Mesendoderm (in vitro differentiated cells): ENCODE data around the gene PARD3B.

ENCODE experiments used
- DNase-seq: peaks from one replicate; pipeline ENCODE4 v3.0.0; 2013
- H2AK5ac ChIP-seq: 2 replicates; pipeline ENCODE4 v1.6.1; 2013; ENCODE audit warnings: low read length, inconsistent platforms
- H2BK120ac ChIP-seq: 2 replicates; pipeline ENCODE4 v1.6.1; 2013; ENCODE audit warnings: low read depth, mild to moderate bottlenecking, low read length, moderate library complexity, mixed read lengths
- H2BK15ac ChIP-seq: replicated peaks from 2 replicates; pipeline ENCODE4 v1.6.1; 2013; ENCODE audit warnings: low read depth, mild to moderate bottlenecking, moderate library complexity
- H2BK5ac ChIP-seq: 2 replicates; pipeline ENCODE4 v1.6.1; 2013; ENCODE audit warnings: low read length, inconsistent platforms
- H3K18ac ChIP-seq: 2 replicates; pipeline ENCODE4 v1.6.1; 2013; ENCODE audit warnings: mild to moderate bottlenecking, low read length, mixed read lengths
- H3K23ac ChIP-seq: one replicate; pipeline ENCODE4 v1.6.1; 2013; ENCODE audit warnings: low read length
- H3K27ac ChIP-seq: 2 replicates; pipeline ENCODE4 v1.5.1; 2013; ENCODE audit warnings: low read depth, mild to moderate bottlenecking, inconsistent platforms, low read length, moderate library complexity
- H3K27me3 ChIP-seq: 2 replicates; pipeline ENCODE4 v1.6.1; 2013; ENCODE audit warnings: low read length, control low read depth, mild to moderate bottlenecking, inconsistent platforms; ENCODE audit not compliant: insufficient read depth, poor library complexity
- H3K36me3 ChIP-seq: 2 replicates; pipeline ENCODE4 v1.6.1; 2013; ENCODE audit warnings: low read length, inconsistent platforms; ENCODE audit not compliant: control insufficient read depth, insufficient read depth
- H3K4ac ChIP-seq: one replicate; pipeline ENCODE4 v1.6.1; 2013; ENCODE audit warnings: low read depth, mild to moderate bottlenecking, low read length, moderate library complexity
- H3K4me1 ChIP-seq: 2 replicates; pipeline ENCODE4 v1.6.1; 2013; ENCODE audit warnings: low read depth, low read length, inconsistent platforms; ENCODE audit not compliant: control insufficient read depth
- H3K4me2 ChIP-seq: 2 replicates; pipeline ENCODE4 v1.6.1; 2013; ENCODE audit warnings: low read length
- H3K4me3 ChIP-seq: 2 replicates; pipeline ENCODE4 v1.5.1; 2013; ENCODE audit warnings: mild to moderate bottlenecking, low read length
- H3K56ac ChIP-seq: one replicate; pipeline ENCODE4 v1.6.1; 2013; ENCODE audit warnings: low read length
- H3K79me1 ChIP-seq: 2 replicates; pipeline ENCODE4 v1.6.1; 2013; ENCODE audit warnings: low read length, inconsistent platforms
- H3K79me2 ChIP-seq: 2 replicates; pipeline ENCODE4 v1.6.1; 2013; ENCODE audit warnings: mild to moderate bottlenecking, low read length; ENCODE audit not compliant: control insufficient read depth, insufficient read depth
- H3K9ac ChIP-seq: 2 replicates; pipeline ENCODE4 v1.6.1; 2013; ENCODE audit warnings: low read length, inconsistent platforms
- H4K5ac ChIP-seq: one replicate; pipeline ENCODE4 v1.6.1; 2013; ENCODE audit warnings: low read length
- H4K8ac ChIP-seq: one replicate; pipeline ENCODE4 v1.6.1; 2013; ENCODE audit warnings: low read depth, mild to moderate bottlenecking, control low read depth, low read length, moderate library complexity
- WGBS: extraction: QIAGEN DNeasy Blood & Tissue Kit; methylation state at CpG from one replicate; pipeline ENCODE4 v1.1.7; 2013; ENCODE audit warnings: low lambda C conversion rate, missing lambda C conversion rate; ENCODE audit not compliant: insufficient coverage; ENCODE audit errors: extremely low coverage; 5-methylcytosine and 5-hydroxymethylcytosine counted together

Gene PARD3B

GRCh38 chr2:205646680-205647079 is 1101.4 kb downstream of the PARD3B start:
- Histone ChIP-seq H3K4me3 (no peak overlapping the region), H2BK15ac (no peak overlapping the region), H3K56ac (no peak overlapping the region), H3K23ac (no peak overlapping the region), H3K79me1 (no peaks in the 10 kb centered on the region), H4K5ac (no peak overlapping the region), H3K9ac (no peak overlapping the region), H3K27ac (no peak overlapping the region), H3K4ac (no peak overlapping the region), H2BK5ac (no peak overlapping the region), H3K79me2 (no peaks in the 10 kb centered on the region), H3K36me3 (no peaks in the 10 kb centered on the region), H4K8ac (no peak overlapping the region), H3K27me3 (no peaks in the 10 kb centered on the region), H2AK5ac (no peak overlapping the region), H2BK120ac (no peak overlapping the region), H3K4me2 (no peak overlapping the region), H3K4me1 (peaks cover 2% of the 10 kb centered on the region), H3K18ac (no peak overlapping the region)
- no peak for DNase-seq
- no CpG with 5 or more reads among the region's 8 CpGs for WGBS

- Histone ChIP-seq H3K4me1 (peaks cover 2% of the 10 kb centered on the region), H3K79me1 (no peaks in the 10 kb centered on the region), H3K9ac (no peak overlapping the region), H3K18ac (no peak overlapping the region), H3K36me3 (no peaks in the 10 kb centered on the region), H3K23ac (no peak overlapping the region), H2BK5ac (no peak overlapping the region), H3K27ac (no peak overlapping the region), H3K79me2 (no peaks in the 10 kb centered on the region), H2BK15ac (no peak overlapping the region), H3K4me2 (no peak overlapping the region), H3K56ac (peak overlapping the region; percentile 62), H3K4ac (no peak overlapping the region), H3K4me3 (no peak overlapping the region), H2BK120ac (no peak overlapping the region), H2AK5ac (no peak overlapping the region), H4K5ac (no peak overlapping the region), H3K27me3 (no peaks in the 10 kb centered on the region), H4K8ac (no peak overlapping the region)
- WGBS: no CpG with 5 or more reads among the region's 4 CpGs
- peak; percentile 90 for DNase-seq
Observed at GRCh38 chr2:205650450-205650849, 1105.2 kb downstream of the PARD3B start.

GRCh38 chr2:205650931-205651330 is 1105.7 kb downstream of the PARD3B start:
- no peak overlapping the region for H3K27ac ChIP-seq
- H3K23ac ChIP-seq: no peak overlapping the region
- no peak overlapping the region for H3K9ac ChIP-seq
- H3K4me1 ChIP-seq: peaks cover 2% of the 10 kb centered on the region
- H3K27me3 ChIP-seq: no peaks in the 10 kb centered on the region
- no peak overlapping the region for H2BK120ac ChIP-seq
- H3K79me1 ChIP-seq: no peaks in the 10 kb centered on the region
- no peak overlapping the region for H4K8ac ChIP-seq
- no peak overlapping the region for H3K4ac ChIP-seq
- no CpG with 5 or more reads among the region's 7 CpGs for WGBS
- no peak overlapping the region for H3K18ac ChIP-seq
- no peaks in the 10 kb centered on the region for H3K79me2 ChIP-seq
- H3K56ac ChIP-seq: no peak overlapping the region
- H2BK5ac ChIP-seq: no peak overlapping the region
- H2BK15ac ChIP-seq: no peak overlapping the region
- no peaks in the 10 kb centered on the region for H3K36me3 ChIP-seq
- no peak overlapping the region for H4K5ac ChIP-seq
- no peak overlapping the region for H3K4me3 ChIP-seq
- no peak for DNase-seq
- H3K4me2 ChIP-seq: no peak overlapping the region
- no peak overlapping the region for H2AK5ac ChIP-seq

GRCh38 chr2:205651719-205652118 is 1106.4 kb downstream of the PARD3B start:
- H3K4me3 ChIP-seq: no peak overlapping the region
- no CpG with 5 or more reads among the region's 1 CpG for WGBS

GRCh38 chr2:205654878-205655605 is 1109.8 kb downstream of the PARD3B start:
- H2BK5ac ChIP-seq: no peak overlapping the region
- no peak overlapping the region for H3K4ac ChIP-seq
- DNase-seq: no peak
- H3K27ac ChIP-seq: no peak overlapping the region
- H3K56ac ChIP-seq: no peak overlapping the region
- no peak overlapping the region for H4K8ac ChIP-seq
- no peak overlapping the region for H3K23ac ChIP-seq
- no peak overlapping the region for H2BK120ac ChIP-seq
- peaks cover under 1% of the 10 kb centered on the region for H3K4me1 ChIP-seq
- no peak overlapping the region for H3K9ac ChIP-seq
- H2AK5ac ChIP-seq: no peak overlapping the region
- H3K27me3 ChIP-seq: no peaks in the 10 kb centered on the region
- no peak overlapping the region for H3K4me3 ChIP-seq
- H2BK15ac ChIP-seq: no peak overlapping the region
- no peak overlapping the region for H3K4me2 ChIP-seq
- H3K18ac ChIP-seq: no peak overlapping the region
- no CpG with 5 or more reads among the region's 10 CpGs for WGBS
- no peaks in the 10 kb centered on the region for H3K79me2 ChIP-seq
- H3K79me1 ChIP-seq: no peaks in the 10 kb centered on the region
- H4K5ac ChIP-seq: no peak overlapping the region
- H3K36me3 ChIP-seq: no peaks in the 10 kb centered on the region

More at GRCh38 chr2:205651719-205652118, 1106.4 kb downstream of the PARD3B start:
- Histone ChIP-seq H3K23ac (no peak overlapping the region), H3K9ac (no peak overlapping the region), H3K56ac (no peak overlapping the region), H3K79me2 (no peaks in the 10 kb centered on the region), H3K79me1 (no peaks in the 10 kb centered on the region), H3K4me2 (no peak overlapping the region), H3K4me1 (peaks cover 2% of the 10 kb centered on the region), H3K4ac (no peak overlapping the region), H2BK120ac (no peak overlapping the region), H2AK5ac (no peak overlapping the region), H4K5ac (no peak overlapping the region), H3K27me3 (no peaks in the 10 kb centered on the region), H3K18ac (no peak overlapping the region), H4K8ac (no peak overlapping the region), H3K36me3 (no peaks in the 10 kb centered on the region), H2BK5ac (no peak overlapping the region), H2BK15ac (no peak overlapping the region), H3K27ac (no peak overlapping the region)
- no peak for DNase-seq
